Measurements from ENCODE around the gene OGFOD2. TPM values are rescaled to one million over a fixed set of nuclear protein-coding genes. Genes with fewer than 3 reads are reported as not detected.
A peak's percentile ranks its signal among the peaks of the same experiment; 100 is the strongest.

OGFOD2 gene
- total RNA-seq, 1 donor from 2014 or later, result 18.1 TPM

DNA sequence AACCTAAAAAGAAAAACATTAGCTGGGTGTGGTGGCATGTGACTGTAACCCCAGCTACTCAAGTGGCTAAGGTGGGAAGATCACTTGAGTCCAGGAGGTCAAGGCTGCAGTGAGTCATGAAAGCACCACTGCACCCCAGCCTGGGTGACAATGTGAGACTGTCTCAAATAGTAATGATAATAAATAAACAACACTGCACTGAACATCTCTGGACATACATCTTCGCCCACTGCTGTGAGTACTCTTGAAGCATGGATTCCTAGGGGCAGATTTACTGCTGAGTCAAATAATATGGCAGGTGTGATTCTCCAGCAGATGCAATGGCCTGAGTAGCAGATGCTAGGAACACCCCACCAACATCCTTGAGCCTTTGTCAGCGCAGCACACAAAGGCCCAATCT lies 32.4 kb upstream of the OGFOD2 start:
- peaks cover 36% of the 10 kb centered on the region for H3K4me1 Mint-ChIP-seq
- no peaks in the 10 kb centered on the region for H3K27me3 Mint-ChIP-seq (ENCODE audit: low read depth)
- H3K36me3 Mint-ChIP-seq (ENCODE audit: low read depth), result peaks cover 2% of the 10 kb centered on the region
- no peaks in the 10 kb centered on the region for H3K9me3 Mint-ChIP-seq
- TF ChIP-seq, protein P1, sequence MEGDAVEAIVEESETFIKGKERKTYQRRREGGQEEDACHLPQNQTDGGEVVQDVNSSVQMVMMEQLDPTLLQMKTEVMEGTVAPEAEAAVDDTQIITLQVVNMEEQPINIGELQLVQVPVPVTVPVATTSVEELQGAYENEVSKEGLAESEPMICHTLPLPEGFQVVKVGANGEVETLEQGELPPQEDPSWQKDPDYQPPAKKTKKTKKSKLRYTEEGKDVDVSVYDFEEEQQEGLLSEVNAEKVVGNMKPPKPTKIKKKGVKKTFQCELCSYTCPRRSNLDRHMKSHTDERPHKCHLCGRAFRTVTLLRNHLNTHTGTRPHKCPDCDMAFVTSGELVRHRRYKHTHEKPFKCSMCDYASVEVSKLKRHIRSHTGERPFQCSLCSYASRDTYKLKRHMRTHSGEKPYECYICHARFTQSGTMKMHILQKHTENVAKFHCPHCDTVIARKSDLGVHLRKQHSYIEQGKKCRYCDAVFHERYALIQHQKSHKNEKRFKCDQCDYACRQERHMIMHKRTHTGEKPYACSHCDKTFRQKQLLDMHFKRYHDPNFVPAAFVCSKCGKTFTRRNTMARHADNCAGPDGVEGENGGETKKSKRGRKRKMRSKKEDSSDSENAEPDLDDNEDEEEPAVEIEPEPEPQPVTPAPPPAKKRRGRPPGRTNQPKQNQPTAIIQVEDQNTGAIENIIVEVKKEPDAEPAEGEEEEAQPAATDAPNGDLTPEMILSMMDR (conservative IDR thresholded peaks at IDR 0.05), result no peak
- H3K27ac Mint-ChIP-seq (ENCODE audit: unreplicated experiment), result no peak overlapping the region
- H3K4me3 Mint-ChIP-seq, result no peak overlapping the region
- DNase-seq (ENCODE audit: low read depth, low spot score), result no peak

DNA sequence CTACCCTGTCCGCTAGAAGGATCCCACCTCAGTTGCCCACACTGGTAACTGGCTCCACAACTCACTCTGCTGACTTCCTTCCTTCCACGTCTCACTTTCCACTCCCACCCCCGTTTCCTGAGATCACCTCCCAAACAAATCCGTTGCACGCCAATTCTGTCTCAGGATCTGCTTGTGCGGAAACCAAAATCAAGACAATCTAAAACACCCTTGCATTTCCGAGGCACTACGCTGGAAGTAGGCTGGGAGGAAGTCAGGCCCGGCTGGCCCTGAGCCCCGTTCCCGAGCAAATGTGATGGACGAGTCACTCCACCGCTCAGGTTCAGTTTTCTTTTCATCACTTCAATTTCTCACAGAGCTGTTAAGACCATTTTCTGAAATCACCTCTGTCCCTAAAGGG lies 31.8 kb upstream of the OGFOD2 start:
- TF ChIP-seq, protein P1 (conservative IDR thresholded peaks at IDR 0.05), result no peak
- Mint-ChIP-seq H3K27me3 (ENCODE audit: low read depth) (no peaks in the 10 kb centered on the region), H3K9me3 (no peaks in the 10 kb centered on the region), H3K4me1 (peaks cover 36% of the 10 kb centered on the region), H3K4me3 (no peak overlapping the region), H3K36me3 (ENCODE audit: low read depth) (peaks cover 2% of the 10 kb centered on the region), H3K27ac (ENCODE audit: unreplicated experiment) (no peak overlapping the region)
- no peak for DNase-seq (ENCODE audit: low read depth, low spot score)

DNA sequence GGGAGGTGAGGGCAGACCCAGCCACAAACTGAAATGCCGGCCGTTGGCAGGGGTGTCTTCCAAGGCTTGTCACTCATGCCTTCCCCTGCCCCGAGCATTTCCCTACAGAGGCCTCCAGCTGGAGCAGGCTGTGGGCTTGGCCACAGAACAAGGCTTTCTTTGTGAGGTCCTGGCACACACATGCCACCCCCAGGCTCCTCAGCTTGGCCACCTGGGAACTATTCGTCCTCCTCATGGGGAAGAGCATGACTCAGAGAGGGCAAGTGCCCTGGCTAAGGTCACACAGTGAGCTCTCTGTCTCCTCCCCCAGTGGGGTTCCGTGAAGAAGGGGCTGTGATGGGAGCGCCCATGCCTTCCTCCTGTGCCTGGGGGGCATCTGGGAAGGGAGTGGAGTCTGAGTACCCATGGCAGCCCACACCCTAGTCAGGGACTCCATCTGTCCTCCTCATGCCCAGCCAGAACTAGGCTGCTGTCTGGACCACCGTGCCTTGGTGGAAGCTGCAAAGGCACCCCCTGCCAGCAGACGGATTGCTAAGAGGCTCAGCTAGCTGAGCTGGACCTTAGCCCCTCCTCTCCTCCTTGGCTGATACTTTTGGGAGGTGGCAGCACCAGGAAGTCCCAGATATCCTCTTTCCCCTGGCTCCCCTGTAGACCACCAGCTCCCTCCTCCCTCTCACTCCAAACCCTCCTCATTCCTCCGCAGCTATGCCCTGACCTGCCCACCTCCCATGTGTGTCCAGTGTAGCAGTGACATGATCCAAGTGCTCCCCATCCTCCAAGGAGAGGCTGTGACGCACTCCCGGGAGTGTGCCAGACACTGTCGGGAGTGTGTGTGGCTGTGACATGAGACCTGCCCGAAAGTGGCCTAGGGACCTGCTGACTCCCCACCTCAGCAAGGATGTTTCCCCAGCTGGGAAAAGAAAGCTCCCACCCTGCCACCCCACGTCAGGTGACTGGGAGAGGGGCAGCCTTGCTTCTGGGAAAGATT lies 30.1 kb upstream of the OGFOD2 start:
- peaks cover 36% of the 10 kb centered on the region for H3K4me1 Mint-ChIP-seq

DNA sequence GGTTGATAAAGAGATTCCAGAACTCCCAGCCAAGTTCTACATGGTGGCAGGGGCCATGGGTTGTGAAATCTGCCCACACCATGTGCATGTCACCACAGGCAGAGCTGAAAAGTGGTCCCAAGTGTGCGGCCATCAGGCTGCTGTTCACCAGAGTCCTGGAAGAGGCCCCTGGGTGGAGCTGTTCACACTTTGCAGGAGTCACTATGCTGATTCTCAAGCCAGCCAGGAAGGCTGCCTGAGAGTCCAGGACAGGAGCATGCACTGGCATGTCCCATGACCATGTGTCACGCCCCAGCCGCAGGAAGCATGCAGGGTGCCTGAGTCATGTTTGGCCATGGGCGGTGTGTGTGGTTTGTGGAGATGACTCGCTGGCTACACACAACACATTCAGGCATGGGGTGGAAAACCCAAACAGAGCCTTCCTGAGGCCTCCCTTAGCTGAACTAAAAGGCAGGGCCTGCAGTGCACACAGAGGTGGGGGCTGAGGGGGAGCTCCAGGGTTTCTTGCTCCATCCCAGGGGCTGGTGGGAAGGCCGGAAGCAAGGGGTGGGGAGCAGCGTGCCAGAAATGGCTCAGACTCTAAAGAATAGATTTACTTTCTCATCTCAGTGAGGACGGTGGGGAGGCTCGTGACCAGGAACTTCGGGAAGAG lies 28.2 kb upstream of the OGFOD2 start:
- Mint-ChIP-seq H3K36me3 (ENCODE audit: low read depth) (no peaks in the 10 kb centered on the region), H3K9me3 (no peaks in the 10 kb centered on the region), H3K4me1 (peaks cover 36% of the 10 kb centered on the region), H3K27me3 (ENCODE audit: low read depth) (no peaks in the 10 kb centered on the region), H3K4me3 (no peak overlapping the region), H3K27ac (ENCODE audit: unreplicated experiment) (no peak overlapping the region)
- DNase-seq (ENCODE audit: low read depth, low spot score), result no peak
- TF ChIP-seq, protein P1 (conservative IDR thresholded peaks at IDR 0.05), result no peak

More for the DNA sequence above, 30.1 kb upstream of the OGFOD2 start:
- Mint-ChIP-seq H3K36me3 (ENCODE audit: low read depth) (no peaks in the 10 kb centered on the region), H3K4me3 (no peak overlapping the region), H3K27me3 (ENCODE audit: low read depth) (no peaks in the 10 kb centered on the region), H3K27ac (ENCODE audit: unreplicated experiment) (peak overlapping the region; percentile 67), H3K9me3 (no peaks in the 10 kb centered on the region)
- peak; percentile 28 for DNase-seq (ENCODE audit: low read depth, low spot score)
- TF ChIP-seq, protein P1 (conservative IDR thresholded peaks at IDR 0.05), result no peak

DNA sequence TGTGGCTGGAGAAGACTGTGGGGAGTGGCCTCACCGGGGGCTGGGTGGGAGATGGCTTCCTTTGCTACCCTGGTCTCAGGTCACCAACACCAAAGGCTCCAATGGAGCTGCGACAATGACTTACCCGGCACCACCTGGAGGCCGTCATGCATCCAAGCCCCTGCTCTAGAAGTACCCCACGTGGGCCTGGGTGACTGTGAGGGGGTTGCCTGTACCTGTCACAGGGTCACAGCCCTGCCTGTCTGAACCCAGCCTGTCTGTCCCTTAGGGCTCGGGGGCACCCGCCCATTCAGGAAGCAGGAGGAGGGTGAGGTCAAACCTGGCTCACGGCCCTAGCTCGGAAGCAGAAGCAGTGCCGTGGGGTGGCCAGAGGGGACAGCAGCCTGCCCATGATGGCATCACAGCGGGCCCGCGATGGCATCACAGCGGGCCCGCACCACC lies 27.7 kb upstream of the OGFOD2 start:
- Mint-ChIP-seq H3K27ac (ENCODE audit: unreplicated experiment) (no peak overlapping the region), H3K4me1 (peaks cover 36% of the 10 kb centered on the region), H3K4me3 (no peak overlapping the region), H3K36me3 (ENCODE audit: low read depth) (no peaks in the 10 kb centered on the region), H3K27me3 (ENCODE audit: low read depth) (no peaks in the 10 kb centered on the region), H3K9me3 (no peaks in the 10 kb centered on the region)
- DNase-seq (ENCODE audit: low read depth, low spot score), result no peak
- TF ChIP-seq, protein P1 (conservative IDR thresholded peaks at IDR 0.05), result no peak
